ENCODE measurements around the gene EIF3K.

The EIF3K gene

DNA sequence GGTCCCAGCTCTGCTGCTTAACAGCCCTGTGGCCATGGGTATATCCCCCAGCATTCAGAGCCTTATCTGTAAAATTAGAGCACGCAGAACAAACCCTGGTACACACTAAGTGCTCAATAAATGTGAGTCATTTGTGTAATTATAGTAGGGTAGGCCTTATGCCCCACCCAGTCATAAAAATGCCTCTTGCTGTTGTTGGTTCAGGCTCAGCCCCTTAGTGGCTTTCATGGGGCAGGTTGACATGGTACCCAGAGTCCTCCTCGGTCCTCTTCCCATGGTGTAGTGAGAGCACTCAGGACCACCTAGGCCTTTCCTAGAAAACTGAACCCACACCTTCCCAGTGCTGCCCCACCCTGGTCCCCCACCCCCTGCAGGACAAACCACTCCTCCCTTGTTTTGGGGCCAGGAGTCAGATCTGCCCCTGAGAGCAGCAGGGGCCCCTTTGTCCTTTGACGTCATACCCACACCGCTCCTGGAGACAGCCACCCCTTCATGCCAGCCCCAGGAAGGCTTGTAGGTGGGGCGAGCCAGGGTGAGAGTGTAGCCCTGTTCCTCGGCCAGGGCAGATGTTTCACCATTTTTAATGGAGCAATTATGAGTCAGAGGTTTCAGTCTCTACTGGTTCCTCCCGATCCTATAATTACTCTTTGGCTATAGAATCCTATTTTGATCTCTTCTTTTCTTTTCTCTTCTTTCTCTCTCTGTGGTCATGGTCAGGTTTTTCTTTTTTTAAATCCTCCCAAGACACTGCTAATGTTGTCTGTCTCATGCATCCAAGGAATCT lies 65.3 kb downstream of the EIF3K start:
- DNase-seq (ENCODE audit: low read depth) = no peak

DNA sequence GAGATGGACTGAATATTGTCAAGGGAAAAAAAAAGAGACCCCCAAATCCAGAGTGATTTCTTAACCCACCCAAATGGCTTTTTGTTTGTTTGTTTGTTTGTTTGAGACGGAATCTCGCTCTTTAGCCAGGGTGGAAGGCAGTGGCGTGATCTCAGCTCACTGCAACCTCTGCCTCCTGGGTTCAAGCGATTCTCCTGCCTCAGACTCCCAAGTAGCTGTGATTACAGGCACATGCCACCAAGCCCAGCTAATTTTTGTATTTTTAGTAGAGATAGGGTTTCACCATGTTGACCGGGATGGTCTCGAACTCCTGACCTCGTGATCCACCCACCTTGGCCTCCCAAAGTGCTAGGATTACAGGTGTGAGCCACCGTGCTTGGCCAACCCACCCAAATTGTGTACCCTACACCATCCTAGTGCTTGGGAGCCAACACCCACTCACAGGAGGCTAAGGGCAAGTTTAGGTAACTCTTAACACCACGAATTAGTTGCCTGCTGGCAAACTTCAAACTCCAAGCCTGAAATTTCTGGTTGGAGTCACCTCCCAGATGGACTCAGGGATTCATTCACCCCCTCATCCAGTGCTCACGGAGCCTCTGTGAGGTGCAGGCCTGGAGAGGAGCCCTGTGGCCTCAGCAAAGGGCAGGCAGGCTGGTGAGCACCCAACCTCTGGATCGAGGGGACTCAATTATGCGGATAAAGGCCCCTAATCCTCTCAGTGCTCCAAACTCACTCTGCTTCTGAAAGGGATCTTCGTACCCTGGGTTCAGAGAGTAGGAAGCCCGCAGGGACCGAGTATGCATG lies 66.1 kb downstream of the EIF3K start:
- no peak for DNase-seq (ENCODE audit: low read depth)

DNA sequence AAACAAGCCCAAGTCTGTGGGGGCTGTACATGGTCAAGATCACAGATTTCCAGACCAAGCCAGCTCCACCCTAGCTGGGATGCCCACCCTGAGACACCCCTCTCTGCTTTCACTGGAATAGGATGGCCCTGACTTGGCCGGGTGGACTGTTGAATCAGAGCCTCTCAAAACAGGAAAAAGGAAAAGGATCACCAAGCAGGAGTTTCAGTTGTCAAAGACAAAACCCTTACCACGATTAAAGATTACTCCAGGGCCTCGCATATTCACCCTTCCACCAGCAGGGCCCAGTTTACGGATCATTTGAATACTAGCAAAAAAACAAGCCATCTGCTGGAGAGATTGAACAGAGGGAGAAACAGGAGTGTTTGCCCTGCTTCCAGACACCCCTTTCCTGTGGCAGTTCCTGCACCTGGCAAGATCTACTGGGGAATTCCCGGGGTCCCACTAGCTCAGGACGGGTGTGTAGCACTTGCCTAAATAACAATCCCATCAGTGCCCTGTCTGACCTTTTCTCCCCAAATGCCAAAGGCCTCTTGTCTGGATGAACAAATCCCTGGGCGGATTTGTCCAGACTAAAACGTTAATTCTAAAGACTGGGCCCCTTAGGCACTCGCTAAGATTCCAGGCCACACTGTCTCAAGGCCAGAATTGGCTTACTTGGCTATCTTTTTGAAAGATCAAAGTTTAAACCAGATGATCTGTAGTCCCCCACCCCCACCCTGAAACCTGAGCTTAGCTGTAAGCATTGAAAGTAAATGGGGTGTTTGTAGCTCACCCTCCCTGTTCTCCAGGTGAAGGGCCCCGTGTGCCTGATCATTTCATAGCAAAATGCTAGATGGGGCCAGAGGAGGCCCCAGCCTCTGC lies 66.9 kb downstream of the EIF3K start:
- no peak for DNase-seq (ENCODE audit: low read depth)

- DNase-seq (ENCODE audit: low read depth) = no peak
Observed at GRCh38 chr19:38686530-38686888, 67.5 kb downstream of the EIF3K start.

Measured in activated T-cell treated with anti-CD3 and anti-CD28 coated beads for 1 hour (primary cell).